GM18951 (cell line): Measurements from ENCODE around the gene RGSL1.

Experiments
- POLR2A ChIP-seq: IDR thresholded peaks from 4 replicates; pipeline ENCODE4 v1.6.1; 2011; ENCODE audit warnings: mild to moderate bottlenecking; ENCODE audit not compliant: insufficient read length, insufficient read depth; ENCODE audit errors: extremely low read depth
- in situ Hi-C: fragments of 300-500 bp; cut with MboI; formaldehyde crosslinking; loops from one replicate; pipeline ENCODE4 v1.12.0; 2022; ENCODE audit warnings: low sequenced_read_pairs, mixed read lengths, inconsistent platforms; ENCODE audit not compliant: unreplicated experiment

The RGSL1 gene

DNA sequence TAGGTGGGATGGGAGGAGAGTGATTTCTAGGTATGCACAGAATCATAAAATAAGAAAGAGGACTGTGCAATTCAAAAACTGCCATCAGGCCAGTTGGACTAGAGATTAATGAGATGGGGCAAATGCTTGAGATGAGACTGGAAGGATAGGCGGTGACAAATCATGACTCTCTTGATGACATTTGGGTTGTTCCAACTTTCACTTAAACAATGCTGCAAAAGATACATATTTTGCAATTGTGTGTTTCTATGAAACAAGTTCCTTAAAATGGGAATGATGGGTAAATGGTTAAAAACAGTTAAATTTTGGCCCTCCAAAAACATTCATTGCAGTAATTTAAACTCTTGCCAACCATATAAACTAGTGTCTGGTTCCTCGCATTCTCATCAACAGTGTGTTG lies 84.0 kb downstream of the RGSL1 start:
- TF ChIP-seq POLR2A: no peak
- in situ Hi-C loops: no loop called here

DNA sequence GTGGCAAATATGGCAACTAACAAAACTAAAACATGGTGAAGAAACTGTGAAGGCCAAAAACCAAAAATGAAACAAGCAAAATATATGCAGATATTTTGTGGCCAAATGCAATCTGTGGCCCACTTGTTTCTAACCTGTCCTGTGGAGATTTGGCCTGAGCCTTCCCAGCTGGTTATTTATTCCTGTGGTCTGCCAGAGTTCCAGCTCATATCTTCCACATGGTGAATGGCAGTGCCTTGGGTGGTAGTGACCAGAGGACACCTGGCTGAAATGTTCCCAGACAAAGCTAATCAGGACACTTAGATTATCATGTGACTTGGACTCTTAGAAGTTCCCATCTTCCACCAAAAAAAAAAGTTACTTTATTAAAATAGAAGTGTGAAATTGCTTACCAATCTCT lies 99.4 kb downstream of the RGSL1 start:
- in situ Hi-C loops: no loop called here
- TF ChIP-seq POLR2A: no peak

DNA sequence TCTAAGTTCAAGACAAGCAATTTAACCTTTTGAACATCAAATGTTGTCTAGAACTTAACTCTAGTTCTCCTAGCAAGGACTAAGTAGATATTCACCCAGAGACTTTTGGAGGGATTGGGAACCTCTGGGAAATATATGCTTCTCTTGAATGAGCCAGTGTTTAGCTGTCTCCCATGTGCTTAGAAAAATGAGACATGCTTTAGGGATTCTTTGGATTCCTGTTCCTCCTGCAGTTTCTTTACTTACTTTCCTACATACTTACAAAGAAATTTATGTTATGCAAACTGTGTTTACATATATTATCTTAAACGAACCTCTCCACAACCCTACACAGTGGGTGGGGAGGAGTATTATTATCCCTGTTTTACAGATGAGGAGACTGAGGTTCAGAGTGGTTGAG lies 99.9 kb downstream of the RGSL1 start:
- no peak for TF ChIP-seq POLR2A
- in situ Hi-C loops: no loop called here

DNA sequence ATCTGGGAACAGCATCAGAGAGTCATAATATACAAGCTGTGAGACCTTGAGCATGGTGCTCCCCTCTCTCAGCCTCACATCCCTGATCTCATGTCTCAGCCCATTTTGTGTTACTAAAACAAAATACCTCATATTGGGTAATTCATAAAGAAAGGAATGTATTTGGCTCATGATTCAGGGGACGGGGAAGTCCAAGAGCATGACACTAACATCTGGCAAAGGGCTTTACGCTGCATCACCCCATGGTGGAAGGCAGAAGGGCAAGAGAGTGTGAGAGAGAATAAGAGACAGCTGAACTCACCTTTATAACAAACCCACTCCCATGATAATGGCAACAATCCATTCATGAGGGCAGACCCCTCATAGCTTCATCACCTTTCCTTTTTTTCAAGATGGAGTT lies 102.6 kb downstream of the RGSL1 start:
- TF ChIP-seq POLR2A: no peak
- in situ Hi-C loops: no loop called here

DNA sequence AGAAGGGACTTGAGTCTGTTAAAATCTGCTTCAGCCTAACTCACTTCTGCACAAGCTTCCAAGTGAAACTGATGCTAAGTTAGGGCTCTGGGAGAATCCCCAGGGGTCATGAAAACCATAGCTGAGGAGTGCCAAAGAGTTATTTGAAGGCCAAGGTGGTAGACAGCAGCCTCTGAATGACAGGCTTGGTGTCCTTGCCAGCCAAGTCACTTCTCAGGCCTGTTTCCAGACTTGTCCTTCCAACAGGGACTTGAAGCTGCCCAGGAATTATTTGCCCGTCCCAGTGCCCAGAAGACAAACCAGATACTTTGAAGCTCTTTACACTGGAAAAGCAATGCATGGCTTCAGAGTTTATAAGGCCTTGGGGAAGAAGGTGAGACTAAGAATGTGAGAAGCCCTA lies 105.5 kb downstream of the RGSL1 start:
- in situ Hi-C loops: no loop called here
- no peak for TF ChIP-seq POLR2A

DNA sequence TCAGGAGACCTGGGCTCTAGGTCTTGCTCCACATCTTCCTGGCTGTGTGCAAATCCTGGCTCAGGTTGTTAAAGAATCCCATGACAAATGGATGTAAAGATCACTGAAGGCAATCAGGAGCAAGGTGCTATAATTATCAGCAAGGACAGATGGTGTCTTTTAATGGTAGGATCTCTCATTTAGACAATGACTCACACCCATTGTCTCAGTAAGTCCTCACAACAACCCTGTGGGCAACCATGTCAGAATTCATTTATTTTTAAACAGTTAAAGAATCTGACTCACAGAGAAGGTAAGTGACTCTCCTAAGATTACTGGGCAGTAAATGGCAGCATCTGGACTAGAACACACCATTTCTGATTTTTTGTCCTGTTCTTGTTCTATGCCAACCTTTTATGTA lies 106.3 kb downstream of the RGSL1 start:
- in situ Hi-C loops: no loop called here
- TF ChIP-seq POLR2A: no peak

DNA sequence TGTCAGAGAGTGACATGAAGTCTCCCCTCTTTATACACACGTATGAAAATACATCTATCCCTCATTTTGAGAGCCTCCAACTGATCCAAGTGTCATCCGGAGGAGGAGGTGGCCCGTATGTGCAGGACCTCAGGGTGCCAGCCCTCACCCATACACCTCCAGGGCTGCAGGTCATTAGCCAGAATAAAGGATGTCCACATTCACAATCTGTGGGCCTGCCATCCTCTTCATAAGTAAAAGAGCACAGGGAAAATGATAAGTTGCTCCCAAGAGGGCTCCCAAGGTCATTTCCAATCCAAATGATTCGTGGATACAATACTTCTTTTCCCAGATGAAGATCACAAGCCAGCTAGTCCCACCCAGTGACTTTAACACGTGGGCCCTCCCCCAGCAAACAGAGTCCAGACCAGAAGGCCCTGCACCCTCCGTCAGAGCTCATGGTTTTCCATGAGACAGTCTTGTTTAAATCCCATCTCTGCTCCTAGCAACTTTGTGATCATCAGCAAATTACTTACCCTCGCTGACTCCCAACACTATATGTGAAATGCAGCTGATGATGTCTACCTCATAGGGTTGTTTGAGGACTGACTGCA lies 110.5 kb downstream of the RGSL1 start:
- no peak for TF ChIP-seq POLR2A
- in situ Hi-C loops: no loop called here

DNA sequence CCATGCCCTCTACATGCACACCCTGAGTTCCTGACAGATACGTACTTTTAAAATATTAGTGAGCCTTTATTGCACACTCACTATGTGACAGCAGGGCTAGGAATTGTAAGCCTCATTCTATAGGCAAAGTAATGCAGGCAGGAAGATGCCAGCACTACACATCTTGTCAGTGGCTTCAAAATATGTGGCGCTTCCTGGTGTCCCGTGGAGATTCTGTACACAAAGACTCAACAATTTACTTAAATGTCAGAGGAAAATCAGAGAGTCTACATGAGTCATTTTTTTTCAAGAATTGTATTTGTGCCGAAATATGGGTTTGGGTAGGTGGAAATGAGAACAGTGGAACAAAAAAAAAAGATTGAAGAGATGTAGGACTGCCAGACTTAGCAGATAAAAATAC lies 111.5 kb downstream of the RGSL1 start:
- TF ChIP-seq POLR2A: no peak
- in situ Hi-C loops: no loop called here

DNA sequence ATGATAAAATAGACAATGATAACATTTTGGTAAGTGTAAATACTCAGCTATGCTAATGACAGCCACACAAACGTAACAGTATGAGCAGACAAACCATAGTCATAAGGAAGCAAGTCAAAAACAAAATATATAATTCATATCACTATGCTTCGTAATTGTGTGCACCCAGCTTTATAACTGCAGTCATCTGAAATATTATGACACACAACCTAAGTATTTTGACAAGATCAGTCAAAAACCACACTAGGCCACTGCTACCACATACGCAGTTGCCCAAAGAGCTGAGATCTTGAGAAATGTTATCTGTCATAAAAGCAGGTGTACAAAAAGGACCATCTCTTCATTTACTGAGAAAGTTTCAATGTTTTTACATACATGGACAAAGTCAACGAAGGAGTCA lies 113.1 kb downstream of the RGSL1 start:
- TF ChIP-seq POLR2A: no peak
- in situ Hi-C loops: no loop called here

DNA sequence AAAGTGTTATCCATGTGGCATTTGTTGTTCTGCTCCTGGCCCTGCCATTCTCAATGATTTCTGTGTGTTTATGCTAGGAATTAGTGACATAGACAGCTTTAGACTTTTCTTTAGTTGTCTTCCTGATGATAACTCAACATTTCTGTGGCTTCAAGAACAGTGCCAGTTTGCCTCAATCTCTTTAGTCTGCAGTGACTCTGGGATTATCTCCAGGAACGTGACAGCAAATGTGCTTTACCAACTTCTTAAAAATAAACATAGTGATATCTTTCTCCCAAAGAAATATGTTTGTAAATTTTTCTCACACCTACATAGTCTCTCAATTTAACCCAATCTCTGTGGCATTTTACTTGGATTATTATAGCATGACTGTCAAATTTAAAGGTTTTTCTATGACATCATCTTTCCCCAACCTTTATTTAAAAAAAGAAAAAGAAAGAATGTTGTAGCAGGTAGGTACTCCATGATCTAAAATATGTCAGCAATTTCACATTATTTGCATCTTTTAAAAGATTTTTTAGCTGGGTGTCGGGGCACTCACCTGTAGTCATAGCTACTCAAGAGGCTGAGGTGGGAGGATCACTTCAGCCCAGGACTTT lies 114.6 kb downstream of the RGSL1 start:
- in situ Hi-C loops: no loop called here
- no peak for TF ChIP-seq POLR2A

DNA sequence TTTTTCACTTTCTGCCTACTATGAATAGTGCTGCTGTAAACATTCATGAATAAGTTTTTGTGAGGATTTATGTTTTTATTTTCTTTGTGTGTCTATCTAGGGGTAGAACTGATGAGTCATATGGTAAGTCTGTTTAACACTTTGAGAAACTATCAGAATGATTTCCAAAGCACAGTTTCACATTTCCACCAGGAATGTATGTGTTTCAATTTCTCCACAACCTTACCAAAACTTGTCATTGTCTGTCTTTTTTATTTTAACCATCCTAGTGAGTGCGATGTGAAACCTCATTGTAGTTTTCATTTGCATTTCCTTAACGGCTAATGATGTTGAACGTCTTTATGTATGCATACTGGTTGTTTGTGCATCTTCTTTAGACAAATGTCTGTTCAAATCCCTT lies 115.6 kb downstream of the RGSL1 start:
- in situ Hi-C loops: no loop called here
- TF ChIP-seq POLR2A: no peak

DNA sequence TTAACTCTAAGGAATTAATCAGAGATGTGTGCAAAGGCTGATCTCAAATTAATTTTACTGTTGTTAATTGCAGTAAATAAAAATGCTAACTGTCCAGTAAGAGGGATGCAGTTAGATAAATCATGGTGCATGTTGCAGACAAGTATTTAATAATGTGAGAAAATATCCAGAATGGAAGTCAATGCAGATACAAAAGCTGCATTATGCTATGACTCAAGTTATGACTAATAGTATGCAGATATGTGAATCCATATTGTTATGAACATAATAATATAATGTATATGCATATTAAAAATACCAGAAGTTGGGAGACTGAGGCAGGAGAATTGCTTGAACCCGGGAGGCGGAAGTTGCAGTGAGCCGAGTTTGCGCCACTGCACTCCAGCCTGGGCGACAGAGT lies 117.7 kb downstream of the RGSL1 start:
- in situ Hi-C loops: no loop called here
- no peak for TF ChIP-seq POLR2A

DNA sequence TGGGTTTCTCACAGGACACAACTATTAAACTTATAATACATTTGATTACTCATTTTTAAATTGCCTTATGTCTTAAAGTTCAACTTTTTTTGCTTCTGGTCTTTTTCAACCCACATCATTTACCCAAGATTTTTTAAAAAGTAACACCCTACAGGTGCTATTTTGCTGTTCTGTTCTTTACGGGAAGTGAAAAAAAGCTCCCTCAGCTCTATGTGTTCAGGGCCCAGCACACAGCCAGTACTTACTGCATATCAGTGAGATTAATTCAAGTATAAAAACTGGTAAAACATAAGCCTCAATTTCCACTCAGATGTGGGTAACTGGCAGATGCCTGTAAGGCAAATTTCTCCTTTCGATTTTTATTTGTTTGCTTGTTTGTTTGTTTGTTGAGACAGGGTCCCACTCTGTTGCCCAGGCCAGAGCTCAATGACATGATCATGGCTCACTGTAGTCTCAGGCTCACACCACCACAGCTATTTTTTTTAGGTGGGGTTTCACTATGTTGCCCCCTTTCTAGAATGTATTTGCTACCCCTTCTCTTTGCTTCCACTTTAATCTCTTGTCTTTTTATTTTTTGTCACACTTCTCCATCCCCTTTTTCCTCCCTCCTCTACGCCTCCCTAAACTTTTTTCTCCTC lies 118.8 kb downstream of the RGSL1 start:
- no peak for TF ChIP-seq POLR2A
- in situ Hi-C loops: no loop called here

DNA sequence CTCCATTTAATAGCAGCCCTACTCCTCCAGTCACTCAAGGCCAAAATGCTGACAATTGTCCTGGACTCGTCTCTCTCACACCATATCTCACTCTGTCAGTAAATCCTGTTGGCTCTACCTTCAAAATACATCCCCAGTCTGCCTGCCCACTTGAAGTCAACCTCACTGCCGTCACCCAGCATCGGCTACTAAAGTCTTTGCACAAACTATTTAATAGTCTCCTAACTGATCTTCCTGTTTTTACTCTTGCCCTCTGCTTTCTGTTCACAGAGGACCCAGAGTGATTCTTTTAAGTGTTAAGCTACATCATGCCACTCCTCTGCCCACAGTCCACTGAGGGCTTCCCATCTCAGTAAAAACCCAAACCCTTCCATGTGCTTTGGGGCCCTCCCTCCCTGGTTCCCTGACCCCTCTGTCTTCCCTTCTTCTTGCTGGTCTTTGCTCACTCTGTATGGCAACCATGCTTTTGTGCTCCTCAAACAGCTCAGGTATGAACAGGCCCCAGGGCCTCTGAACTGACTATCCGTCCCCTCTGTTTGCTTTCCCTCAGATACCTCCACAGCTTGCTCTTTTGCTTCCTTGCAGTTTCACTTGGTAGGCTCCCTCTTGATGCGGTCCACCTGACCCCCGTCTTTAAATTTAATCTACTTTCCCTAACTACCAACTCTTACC lies 120.1 kb downstream of the RGSL1 start:
- in situ Hi-C loops: no loop called here
- no peak for TF ChIP-seq POLR2A
